GM21528 (cell line): ENCODE results near the gene ADGRB3.
"Not testable (repeated sequence)": the region's sequence is repeated elsewhere in the genome, so short reads cannot be mapped to it uniquely, and the experiment has no call there.

ENCODE experiments used
- ATAC-seq: cut with Tn5 transposase; IDR thresholded peaks from one replicate; pipeline ENCODE4 v1.9.1; 2021; ENCODE audit warnings: mild to moderate bottlenecking, moderate library complexity; ENCODE audit not compliant: unreplicated experiment, low FRiP score

ADGRB3 gene

GRCh38 chr6:69378326-69378725 lies 743.2 kb downstream of the ADGRB3 start:
- no peak for ATAC-seq

GRCh38 chr6:69379518-69379917 lies 744.4 kb downstream of the ADGRB3 start:
- no peak for ATAC-seq

DNA sequence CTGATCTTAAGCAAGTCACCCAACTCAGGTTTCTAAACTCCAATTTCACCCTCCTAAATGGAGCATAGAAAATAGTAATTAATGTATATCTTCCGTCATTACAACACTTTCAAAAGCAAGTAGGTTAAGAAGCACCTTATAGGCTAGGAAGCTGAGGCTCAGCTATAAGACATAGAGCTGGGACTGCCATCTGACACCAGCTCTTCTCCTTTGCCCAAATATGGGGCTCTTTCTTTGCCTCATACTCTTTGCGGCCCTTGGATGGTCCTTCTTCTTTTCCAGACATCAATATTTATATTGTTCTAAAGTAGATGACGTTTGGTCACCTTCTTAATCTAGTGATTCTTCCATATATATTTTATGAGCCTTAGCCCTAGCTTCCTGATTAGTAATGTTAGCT lies 748.5 kb downstream of the ADGRB3 start:
- no peak for ATAC-seq

DNA sequence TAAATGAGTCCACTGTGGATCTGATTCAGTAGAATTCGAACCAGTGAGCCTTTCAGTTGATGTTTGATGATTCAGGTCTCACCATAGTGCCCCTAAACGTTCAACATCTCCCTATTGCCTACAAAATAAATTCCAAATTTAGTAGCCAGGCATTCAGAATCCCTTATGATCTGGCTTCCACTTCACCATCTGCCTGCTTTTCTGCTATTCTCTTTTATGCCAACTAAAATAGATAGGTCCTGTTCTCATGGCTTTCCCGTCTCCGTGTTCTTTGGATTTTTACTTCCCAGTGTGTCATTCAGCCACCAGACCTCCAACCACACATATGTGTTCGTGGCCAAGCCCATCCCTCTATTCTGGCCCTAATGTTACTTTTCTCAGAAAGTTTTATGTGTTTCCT lies 751.3 kb downstream of the ADGRB3 start:
- no peak for ATAC-seq

DNA sequence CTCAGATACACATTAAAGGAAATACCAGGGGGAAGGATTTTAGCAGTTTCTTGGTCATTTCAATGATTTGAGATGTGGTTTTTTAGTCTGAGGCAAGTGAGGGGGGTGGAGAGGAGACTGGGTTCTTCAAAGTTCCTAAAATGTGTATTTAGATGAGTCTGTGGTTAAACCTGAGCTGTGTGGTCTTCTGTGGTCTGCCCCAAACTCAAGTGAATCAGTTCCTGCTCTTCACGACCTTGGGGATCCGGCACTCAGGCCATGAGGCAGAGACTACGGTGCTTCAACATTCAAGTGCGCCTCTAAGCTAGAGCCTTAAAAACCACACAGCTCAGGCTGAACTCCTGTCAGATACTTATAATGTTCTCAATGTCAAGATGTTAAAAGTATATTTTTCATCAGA lies 755.0 kb downstream of the ADGRB3 start:
- no peak for ATAC-seq

DNA sequence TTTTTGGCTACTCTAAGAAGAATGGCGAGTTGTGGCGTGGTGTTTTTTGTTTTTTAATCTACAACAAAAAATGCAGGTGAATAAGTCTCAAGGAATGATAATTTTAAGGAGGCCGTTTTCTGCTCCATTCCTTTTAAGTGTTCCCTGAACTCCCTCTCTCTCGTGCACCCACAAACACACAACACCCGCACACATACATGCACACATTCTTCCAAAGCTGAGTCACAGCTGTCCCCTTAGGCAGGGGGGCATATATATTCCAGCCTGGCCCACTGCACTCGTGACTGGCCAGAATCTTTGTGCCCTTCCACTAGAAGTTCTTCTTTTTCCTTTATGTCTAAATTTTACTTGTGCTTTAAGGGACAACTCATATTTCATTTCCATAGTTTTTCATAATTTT lies 756.0 kb downstream of the ADGRB3 start:
- ATAC-seq, result no peak

DNA sequence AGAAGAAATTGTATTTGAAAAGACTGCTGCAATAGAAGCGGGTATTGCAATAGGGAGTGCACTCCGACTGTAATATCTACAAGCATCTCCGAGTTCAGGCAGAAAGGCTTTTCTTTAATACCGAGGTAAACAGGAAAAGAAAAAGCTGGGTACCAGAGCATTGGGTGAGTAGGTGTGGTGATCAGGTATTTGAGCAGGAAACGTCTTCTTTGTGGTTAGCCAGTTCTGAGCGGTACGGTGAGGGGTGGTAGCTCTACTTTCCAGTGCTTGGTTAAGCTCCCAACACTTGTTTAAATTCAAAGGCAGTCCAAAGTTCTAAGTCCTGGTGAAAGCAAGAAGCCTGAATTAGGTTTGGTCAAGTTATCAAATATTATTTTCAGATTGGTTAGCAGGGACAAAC lies 757.7 kb downstream of the ADGRB3 start:
- ATAC-seq, result no peak

DNA sequence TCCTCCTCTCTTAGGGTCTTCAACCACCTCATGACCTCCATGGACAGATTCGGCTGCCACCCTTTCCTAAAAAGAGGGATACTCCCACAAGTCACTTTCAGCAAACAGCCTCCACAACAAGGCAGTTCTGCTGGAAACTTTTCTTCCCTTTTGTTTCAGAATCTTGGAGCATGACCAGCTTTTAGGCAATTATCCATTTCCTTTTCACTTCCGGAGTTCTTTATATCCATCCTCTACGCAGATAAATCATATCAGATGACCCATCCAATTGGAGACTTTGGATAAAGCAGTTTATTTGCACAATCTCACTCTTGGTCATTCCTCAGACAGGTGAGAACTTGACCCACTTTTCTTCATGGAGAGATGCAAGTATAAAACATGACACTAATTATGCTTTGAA lies 763.2 kb downstream of the ADGRB3 start:
- ATAC-seq, result no peak

DNA sequence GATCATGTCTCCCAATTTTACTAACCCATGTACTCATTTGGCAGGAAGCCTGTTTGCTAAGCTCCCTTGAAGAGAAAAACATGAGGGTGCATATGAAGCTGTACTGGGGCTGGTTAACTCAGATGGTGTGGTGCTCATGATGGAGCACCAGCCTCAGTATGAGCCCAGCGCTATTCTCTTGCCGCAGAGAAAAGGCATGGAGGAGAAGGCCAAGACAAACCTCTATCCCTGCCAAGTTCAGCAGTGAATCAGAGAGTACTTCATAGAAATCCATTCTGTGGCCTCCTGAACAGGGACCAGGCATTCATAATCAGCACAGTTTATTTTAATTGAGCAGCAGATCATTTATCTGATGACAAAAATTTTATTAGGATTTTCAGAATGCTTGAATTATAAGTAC lies 763.6 kb downstream of the ADGRB3 start:
- no peak for ATAC-seq

DNA sequence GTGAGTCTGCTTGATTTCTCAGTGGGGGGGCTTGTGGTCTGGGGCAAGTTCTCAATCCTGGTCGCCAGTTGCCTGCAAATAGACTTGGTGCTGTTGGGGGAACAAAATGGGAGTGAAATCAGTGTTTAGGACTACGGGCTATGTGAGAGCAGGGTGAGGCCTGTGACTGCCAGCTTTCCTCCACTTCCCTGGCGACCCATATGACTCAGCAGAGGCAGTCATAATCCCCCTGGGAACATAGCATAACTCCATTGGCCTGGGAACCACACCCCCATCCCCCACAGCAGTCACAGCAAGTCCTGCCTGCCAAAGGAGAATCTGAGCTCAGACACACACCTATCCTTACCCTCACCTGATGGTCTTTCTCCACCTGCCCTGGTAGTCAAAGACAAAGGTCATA lies 773.8 kb downstream of the ADGRB3 start:
- ATAC-seq, result no peak

DNA sequence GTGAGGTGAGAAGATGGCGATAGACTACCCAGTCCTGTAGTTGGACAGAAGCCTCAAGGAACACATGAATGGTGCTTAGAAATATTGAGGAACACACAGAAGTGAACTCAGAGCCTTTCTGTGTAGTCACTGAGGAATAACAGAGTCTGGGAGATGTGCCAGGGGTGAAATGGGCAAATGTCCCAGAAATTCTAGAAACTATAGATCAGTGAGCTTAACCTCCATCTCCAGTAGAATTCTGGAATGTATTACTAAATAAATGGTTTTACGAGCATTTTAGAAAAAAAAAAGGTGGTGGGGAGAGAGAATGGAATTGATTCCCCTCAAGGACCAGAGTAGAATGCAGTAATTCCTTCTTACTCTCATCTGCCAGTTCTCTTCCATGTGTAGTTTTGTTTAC lies 781.7 kb downstream of the ADGRB3 start:
- no peak for ATAC-seq

DNA sequence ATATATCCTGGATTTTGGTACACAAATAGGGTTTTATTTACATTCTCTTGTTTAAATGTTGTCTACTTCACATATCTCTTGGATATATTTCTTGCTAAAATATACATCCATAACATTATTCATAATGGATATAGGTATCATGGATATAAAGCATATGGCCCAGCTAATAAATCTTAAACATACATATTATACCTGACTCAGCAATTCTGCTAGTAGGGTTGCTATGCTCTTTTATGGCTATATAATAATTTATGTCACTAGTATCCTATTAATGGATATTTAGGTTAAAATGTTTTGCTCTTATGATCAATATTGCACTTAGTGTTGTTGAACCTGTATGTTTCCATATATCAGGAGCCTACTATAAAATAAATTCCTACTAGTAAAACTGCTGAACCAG lies 786.2 kb downstream of the ADGRB3 start:
- no peak for ATAC-seq

DNA sequence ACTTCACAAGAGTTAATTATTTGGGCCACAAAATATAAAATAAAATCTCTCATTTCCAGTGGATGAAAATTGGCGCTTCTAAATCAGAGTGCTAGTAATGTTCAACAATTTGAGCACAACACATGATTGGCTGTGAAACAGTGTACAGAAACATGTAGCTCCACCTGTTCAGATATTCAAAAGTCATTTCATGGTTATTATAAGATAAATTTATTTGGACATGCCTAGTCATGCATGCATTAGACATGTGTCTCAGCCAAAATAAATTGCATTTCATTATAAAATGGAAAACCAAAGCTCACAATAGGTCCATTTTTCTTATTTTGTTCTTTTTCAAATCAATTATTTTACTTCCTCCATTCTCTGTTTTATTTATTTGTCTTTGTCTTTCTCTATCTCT lies 786.9 kb downstream of the ADGRB3 start:
- ATAC-seq, result no peak

- no peak for ATAC-seq
These were observed 787.4 kb downstream of the ADGRB3 start for GRCh38 chr6:69422475-69422874.

- ATAC-seq, result no peak
These were observed 788.7 kb downstream of the ADGRB3 start for GRCh38 chr6:69423785-69424184.

DNA sequence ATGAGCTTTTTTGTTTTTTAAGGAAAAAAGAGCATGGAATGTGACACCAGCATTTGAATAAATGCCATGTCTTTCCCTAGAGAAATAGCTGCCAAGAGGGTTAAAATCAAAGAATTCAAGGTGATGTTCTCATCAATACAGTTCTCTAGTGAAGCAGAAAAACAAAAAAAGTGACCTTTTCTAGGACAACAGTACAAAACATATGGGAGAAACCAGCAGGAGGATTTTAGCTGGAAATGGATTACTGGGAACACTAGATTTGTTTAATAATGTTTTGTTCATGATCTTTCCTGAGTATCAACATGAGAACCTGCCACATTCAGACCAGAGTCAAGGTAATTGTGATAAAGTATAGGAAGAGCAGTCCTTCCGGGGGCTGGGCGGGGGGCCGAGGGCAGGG lies 789.5 kb downstream of the ADGRB3 start:
- ATAC-seq, result no peak

- ATAC-seq, result no peak
These were observed 792.8 kb downstream of the ADGRB3 start for GRCh38 chr6:69427882-69428281.

DNA sequence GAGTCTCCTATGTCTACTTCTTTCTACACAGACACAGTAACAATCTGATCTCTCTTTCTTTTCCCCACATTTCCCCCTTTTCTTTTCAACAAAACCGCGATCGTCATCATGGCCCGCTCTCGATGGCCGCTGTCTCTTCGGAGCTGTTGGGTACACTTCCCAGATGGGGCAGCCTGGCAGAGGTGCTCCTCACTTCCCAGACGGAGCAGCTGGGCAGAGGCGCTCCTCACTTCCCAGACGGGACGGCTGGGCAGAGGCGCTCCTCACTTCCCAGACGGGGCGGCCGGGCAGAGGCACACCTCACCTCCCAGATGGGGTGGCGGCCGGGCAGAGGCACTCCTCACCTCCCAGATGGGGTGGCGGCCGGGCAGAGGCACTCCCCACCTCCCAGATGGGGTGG lies 797.1 kb downstream of the ADGRB3 start:
- not testable (repeated sequence) for ATAC-seq

GRCh38 chr6:69433116-69433515 lies 798.0 kb downstream of the ADGRB3 start:
- ATAC-seq, result not testable (repeated sequence)

GRCh38 chr6:69438113-69438512 lies 803.0 kb downstream of the ADGRB3 start:
- ATAC-seq, result no peak
